OCI-LY1 (cell line): Measurements from ENCODE around the gene RGP1.

Experiments used
- H2AFZ ChIP-seq: fragments of 200-600 bp; sonication (generic), shearing (Covaris generic); 2 replicates; pipeline ENCODE4 v1.6.0; 2014; ENCODE audit warnings: antibody characterized with exemption, mild to moderate bottlenecking, low read length
- H3F3A ChIP-seq: fragments of 200-600 bp; sonication (generic), shearing (Covaris generic); 2 replicates; pipeline ENCODE4 v1.6.0; 2014; ENCODE audit warnings: mild to moderate bottlenecking, antibody characterized with exemption, low read length, moderate library complexity; ENCODE audit not compliant: insufficient read depth
- H3K27ac ChIP-seq: fragments of 200-600 bp; sonication (generic); 2 replicates; pipeline ENCODE4 v1.5.1; 2014; ENCODE audit warnings: low read length, mixed run types, mild to moderate bottlenecking, low read depth; ENCODE audit not compliant: poor library complexity, severe bottlenecking
- H3K27me3 ChIP-seq: fragments of 200-600 bp; sonication (generic); 2 replicates; pipeline ENCODE4 v1.6.0; 2014; ENCODE audit warnings: antibody characterized with exemption, mild to moderate bottlenecking, low read length, moderate library complexity; ENCODE audit not compliant: insufficient read depth
- H3K36me3 ChIP-seq: fragments of 200-600 bp; sonication (generic); 2 replicates; pipeline ENCODE4 v1.6.1; 2014; ENCODE audit warnings: mild to moderate bottlenecking, antibody characterized with exemption, low read length, moderate library complexity, mixed read lengths; ENCODE audit not compliant: insufficient read depth
- H3K4me1 ChIP-seq: fragments of 200-600 bp; sonication (generic); 2 replicates; pipeline ENCODE4 v1.5.1; 2014; ENCODE audit warnings: mild to moderate bottlenecking, low read length, moderate library complexity; ENCODE audit not compliant: insufficient read depth, severe bottlenecking
- H3K4me2 ChIP-seq: fragments of 200-600 bp; sonication (generic), shearing (Covaris generic); 2 replicates; pipeline ENCODE4 v1.6.1; 2014; ENCODE audit warnings: low read length
- H3K4me3 ChIP-seq: fragments of 200-600 bp; sonication (generic); 2 replicates; pipeline ENCODE4 v1.5.1; 2014; ENCODE audit warnings: low read length, low read depth, mild to moderate bottlenecking, mixed read lengths; ENCODE audit not compliant: poor library complexity, severe bottlenecking
- H3K79me2 ChIP-seq: fragments of 200-600 bp; shearing (Covaris generic); 2 replicates; pipeline ENCODE4 v1.6.1; 2016; ENCODE audit warnings: mixed run types, low read length, mixed read lengths; ENCODE audit not compliant: insufficient read depth
- H3K9ac ChIP-seq: fragments of 200-600 bp; sonication (generic), shearing (Covaris generic); 2 replicates; pipeline ENCODE4 v1.6.1; 2014; ENCODE audit warnings: mild to moderate bottlenecking, low read length, mixed read lengths
- H3K9me2 ChIP-seq: fragments of 200-600 bp; sonication (generic), shearing (Covaris generic); 2 replicates; pipeline ENCODE4 v1.6.1; 2014; ENCODE audit warnings: low read depth, mild to moderate bottlenecking, low read length, mixed read lengths
- H3K9me3 ChIP-seq: fragments of 200-600 bp; shearing (Covaris generic); 2 replicates; pipeline ENCODE4 v1.6.1; 2014; ENCODE audit warnings: low read length, mixed read lengths
- H4K20me1 ChIP-seq: fragments of 200-600 bp; sonication (generic), shearing (Covaris generic); 2 replicates; pipeline ENCODE4 v1.6.0; 2016; ENCODE audit warnings: mild to moderate bottlenecking, low read length; ENCODE audit not compliant: insufficient read depth
- EZH2 ChIP-seq: fragments of 200-600 bp; sonication (generic), shearing (Covaris generic); IDR thresholded peaks from 2 replicates; pipeline ENCODE4 v1.8.0; 2017; ENCODE audit warnings: borderline replicate concordance, mixed run types, mild to moderate bottlenecking, antibody characterized with exemption, low read length, moderate library complexity, mixed read lengths
- TF ChIP-seq, protein P1 (sequence below): fragments of 200-600 bp; sonication (generic), shearing (Covaris generic); IDR thresholded peaks from 2 replicates; pipeline ENCODE4 v1.5.1; 2017; ENCODE audit warnings: mild to moderate bottlenecking, antibody characterized with exemption, low read length, moderate library complexity, mixed read lengths

The RGP1 gene

DNA sequence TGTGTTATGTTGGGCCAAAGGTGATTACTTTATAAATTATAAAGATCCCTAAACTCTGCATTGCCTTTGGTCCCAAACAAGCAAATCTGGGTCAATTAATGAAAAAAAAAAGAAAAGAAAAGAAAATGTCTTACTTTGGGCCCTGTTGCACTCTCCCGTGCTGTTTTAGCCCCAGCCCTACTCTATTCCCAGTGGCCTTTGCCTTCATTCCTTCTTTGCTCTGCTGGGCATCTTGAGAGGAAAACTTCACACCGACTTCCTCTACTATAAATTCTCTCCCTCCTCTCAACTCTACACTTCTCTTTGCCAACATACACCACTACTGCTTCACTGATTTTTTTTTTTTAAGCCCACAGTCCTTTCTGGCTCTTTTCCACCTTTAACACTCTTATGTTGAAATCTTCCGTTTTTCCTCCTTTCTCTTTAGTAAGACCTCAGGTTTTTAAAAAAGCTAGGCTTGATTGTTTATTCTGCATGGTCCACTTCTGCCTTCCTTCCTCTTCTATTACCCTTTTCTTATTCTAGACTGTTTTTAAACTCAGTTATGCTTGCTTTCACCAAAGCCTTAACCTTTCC lies 9.5 kb downstream of the RGP1 start:
- Histone ChIP-seq H3K27ac (peak overlapping the region; percentile 91), H3K9me3 (no peaks in the 10 kb centered on the region), H3F3A (no peaks in the 10 kb centered on the region), H4K20me1 (no peaks in the 10 kb centered on the region), H3K4me3 (peak overlapping the region; percentile 90), H3K4me1 (peaks cover 31% of the 10 kb centered on the region), H3K9ac (peak overlapping the region; percentile 95; the same call in 1 of the 2 replicates), H3K4me2 (peak overlapping the region; percentile 96), H3K9me2 (no peaks in the 10 kb centered on the region), H2AFZ (no peak overlapping the region), H3K27me3 (no peaks in the 10 kb centered on the region), H3K79me2 (no peaks in the 10 kb centered on the region), H3K36me3 (0 out of 2 replicates have a peak, but pooled peaks cover 4% of the 10 kb centered on the region)
- TF ChIP-seq, protein P1, sequence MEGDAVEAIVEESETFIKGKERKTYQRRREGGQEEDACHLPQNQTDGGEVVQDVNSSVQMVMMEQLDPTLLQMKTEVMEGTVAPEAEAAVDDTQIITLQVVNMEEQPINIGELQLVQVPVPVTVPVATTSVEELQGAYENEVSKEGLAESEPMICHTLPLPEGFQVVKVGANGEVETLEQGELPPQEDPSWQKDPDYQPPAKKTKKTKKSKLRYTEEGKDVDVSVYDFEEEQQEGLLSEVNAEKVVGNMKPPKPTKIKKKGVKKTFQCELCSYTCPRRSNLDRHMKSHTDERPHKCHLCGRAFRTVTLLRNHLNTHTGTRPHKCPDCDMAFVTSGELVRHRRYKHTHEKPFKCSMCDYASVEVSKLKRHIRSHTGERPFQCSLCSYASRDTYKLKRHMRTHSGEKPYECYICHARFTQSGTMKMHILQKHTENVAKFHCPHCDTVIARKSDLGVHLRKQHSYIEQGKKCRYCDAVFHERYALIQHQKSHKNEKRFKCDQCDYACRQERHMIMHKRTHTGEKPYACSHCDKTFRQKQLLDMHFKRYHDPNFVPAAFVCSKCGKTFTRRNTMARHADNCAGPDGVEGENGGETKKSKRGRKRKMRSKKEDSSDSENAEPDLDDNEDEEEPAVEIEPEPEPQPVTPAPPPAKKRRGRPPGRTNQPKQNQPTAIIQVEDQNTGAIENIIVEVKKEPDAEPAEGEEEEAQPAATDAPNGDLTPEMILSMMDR, result no peak
- TF ChIP-seq EZH2, result no peak

DNA sequence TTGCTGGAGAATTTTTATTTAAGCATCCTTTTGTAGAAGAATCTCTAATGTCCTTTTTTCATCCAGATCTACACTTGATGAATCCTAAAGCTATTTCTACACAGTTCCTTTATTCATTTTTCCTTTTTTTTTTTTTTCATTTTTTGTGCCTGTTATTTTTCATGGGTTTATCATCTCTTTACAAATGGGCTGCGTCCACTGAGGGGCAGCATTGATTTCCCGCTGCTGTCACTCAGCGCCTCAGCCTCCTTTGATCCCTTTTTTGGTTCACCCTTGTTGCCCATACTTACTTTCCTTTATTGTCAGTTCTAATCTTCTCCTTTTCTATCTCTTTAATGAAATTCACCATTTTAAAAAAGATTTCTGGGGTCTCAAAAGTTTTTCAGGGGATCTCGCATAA lies 10.7 kb downstream of the RGP1 start:
- Histone ChIP-seq H3K9me3 (no peaks in the 10 kb centered on the region), H3K4me1 (peaks cover 31% of the 10 kb centered on the region), H3K79me2 (no peaks in the 10 kb centered on the region), H3F3A (no peaks in the 10 kb centered on the region), H3K27ac (no peak overlapping the region), H3K9ac (no peak overlapping the region), H3K4me3 (no peak overlapping the region), H3K9me2 (no peaks in the 10 kb centered on the region), H2AFZ (no peak overlapping the region), H3K4me2 (no peak overlapping the region), H3K27me3 (no peaks in the 10 kb centered on the region), H4K20me1 (no peaks in the 10 kb centered on the region), H3K36me3 (peaks cover 4% of the 10 kb centered on the region; the same call in 1 of the 2 replicates)
- TF ChIP-seq, protein P1, result no peak
- no peak for TF ChIP-seq EZH2

DNA sequence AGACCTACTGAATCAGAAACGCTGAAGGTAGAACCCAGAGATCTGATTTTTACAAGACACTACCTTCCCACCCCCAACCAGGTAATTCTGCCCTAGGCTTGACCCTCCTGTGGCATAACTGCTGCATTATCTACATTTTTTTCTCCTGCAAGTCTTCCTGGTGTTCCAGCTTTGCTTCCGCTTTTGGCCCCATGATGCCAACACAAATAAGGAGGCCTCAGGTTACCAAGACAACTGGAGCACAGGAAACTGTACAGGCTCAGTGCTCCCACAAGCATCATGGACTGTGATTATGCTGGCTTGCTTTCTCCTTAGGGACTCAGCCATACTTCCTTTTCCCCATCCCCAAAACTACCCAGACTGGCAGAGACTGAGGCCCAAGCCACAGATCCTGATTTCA lies 11.6 kb downstream of the RGP1 start:
- no peak overlapping the region for H3K9ac ChIP-seq
- peaks cover 8% of the 10 kb centered on the region; the same call in 1 of the 2 replicates for H3K36me3 ChIP-seq
- no peaks in the 10 kb centered on the region for H3F3A ChIP-seq
- no peak overlapping the region for H2AFZ ChIP-seq
- H3K79me2 ChIP-seq, result no peaks in the 10 kb centered on the region
- H3K4me2 ChIP-seq, result no peak overlapping the region
- no peak overlapping the region for H3K4me3 ChIP-seq
- no peaks in the 10 kb centered on the region for H3K9me3 ChIP-seq
- H3K27me3 ChIP-seq, result no peaks in the 10 kb centered on the region
- no peak for TF ChIP-seq EZH2
- TF ChIP-seq, protein P1, result no peak
- H3K9me2 ChIP-seq, result no peaks in the 10 kb centered on the region
- no peak overlapping the region for H3K27ac ChIP-seq
- H3K4me1 ChIP-seq, result peaks cover 30% of the 10 kb centered on the region
- no peaks in the 10 kb centered on the region for H4K20me1 ChIP-seq
